ENCODE measurements around the gene ZBTB17. TPM values are rescaled to one million over a fixed set of nuclear protein-coding genes. Genes with fewer than 3 reads are reported as not detected.
A peak's percentile ranks its signal among the peaks of the same experiment; 100 is the strongest.

ZBTB17 gene
- total and polyA plus RNA-seq, 4 donors, result 28.0 to 47.1 (median 44.2) TPM

DNA sequence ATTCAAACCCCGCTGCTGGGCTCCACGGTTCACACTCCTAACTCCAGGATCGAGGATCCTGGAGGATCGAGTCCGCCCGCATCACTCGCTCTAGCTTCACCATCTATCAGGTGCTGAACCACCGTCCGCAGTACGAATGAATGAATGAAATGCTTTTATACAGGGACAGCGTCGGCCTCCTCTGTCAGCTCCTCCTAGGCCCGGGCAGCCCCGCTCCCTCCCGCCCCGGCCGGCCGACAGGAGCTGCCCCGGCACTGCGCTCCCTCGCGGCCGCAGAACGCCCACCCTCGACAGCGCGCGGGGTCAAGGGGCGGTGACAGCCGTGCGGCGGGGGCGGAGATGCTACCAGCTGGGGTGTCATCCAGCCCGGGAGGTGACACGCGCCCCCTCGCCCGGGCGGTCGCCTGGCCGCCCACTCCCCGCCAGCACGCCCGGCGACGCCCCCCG, 520 bp downstream of the ZBTB17 start:
- Histone ChIP-seq H3K27me3 (ENCODE audit: control insufficient read depth in 3 of 3, insufficient read depth in 3 of 3, low read length in 2 of 3) (no peaks in the 10 kb centered on the region), H3K4me1 (ENCODE audit: control insufficient read depth in 5 of 5, insufficient read depth in 5 of 5, low read length in 5 of 5) (peaks cover 0 to 7% (median 3%) of the 10 kb centered on the region in 5 donors), H3K9ac (ENCODE audit: insufficient read depth in 1 of 2, low read length in 2 of 2) (peak overlapping the region; percentile 36 to 46), H3K9me3 (ENCODE audit: control insufficient read depth in 4 of 4, insufficient read depth in 3 of 4, low read length in 3 of 4) (peaks cover 0 to 4% (median 0%) of the 10 kb centered on the region in 4 donors), H3K27ac (ENCODE audit: low read depth in 1 of 2, low read length in 1 of 2) (peak overlapping the region; percentile 37 to 85), H3K36me3 (ENCODE audit: control insufficient read depth in 4 of 4, insufficient read depth in 4 of 4, low read length in 4 of 4) (peaks cover 2 to 15% (median 11%) of the 10 kb centered on the region in 4 donors), H3K4me3 (peak overlapping the region; percentile 99)
- WGBS, 2 donors, result 1% methylated on average over 31 to 47 of the region's 47 CpGs
- ATAC-seq (ENCODE audit: insufficient read depth, low FRiP score), result peak; percentile 46
- peak in 1 of 3 donors; percentile 46 for DNase-seq
- TF ChIP-seq, protein P1, sequence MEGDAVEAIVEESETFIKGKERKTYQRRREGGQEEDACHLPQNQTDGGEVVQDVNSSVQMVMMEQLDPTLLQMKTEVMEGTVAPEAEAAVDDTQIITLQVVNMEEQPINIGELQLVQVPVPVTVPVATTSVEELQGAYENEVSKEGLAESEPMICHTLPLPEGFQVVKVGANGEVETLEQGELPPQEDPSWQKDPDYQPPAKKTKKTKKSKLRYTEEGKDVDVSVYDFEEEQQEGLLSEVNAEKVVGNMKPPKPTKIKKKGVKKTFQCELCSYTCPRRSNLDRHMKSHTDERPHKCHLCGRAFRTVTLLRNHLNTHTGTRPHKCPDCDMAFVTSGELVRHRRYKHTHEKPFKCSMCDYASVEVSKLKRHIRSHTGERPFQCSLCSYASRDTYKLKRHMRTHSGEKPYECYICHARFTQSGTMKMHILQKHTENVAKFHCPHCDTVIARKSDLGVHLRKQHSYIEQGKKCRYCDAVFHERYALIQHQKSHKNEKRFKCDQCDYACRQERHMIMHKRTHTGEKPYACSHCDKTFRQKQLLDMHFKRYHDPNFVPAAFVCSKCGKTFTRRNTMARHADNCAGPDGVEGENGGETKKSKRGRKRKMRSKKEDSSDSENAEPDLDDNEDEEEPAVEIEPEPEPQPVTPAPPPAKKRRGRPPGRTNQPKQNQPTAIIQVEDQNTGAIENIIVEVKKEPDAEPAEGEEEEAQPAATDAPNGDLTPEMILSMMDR (IDR thresholded peaks at IDR 0.05; ENCODE audit: control extremely low read depth, extremely low read depth), result no peak

DNA sequence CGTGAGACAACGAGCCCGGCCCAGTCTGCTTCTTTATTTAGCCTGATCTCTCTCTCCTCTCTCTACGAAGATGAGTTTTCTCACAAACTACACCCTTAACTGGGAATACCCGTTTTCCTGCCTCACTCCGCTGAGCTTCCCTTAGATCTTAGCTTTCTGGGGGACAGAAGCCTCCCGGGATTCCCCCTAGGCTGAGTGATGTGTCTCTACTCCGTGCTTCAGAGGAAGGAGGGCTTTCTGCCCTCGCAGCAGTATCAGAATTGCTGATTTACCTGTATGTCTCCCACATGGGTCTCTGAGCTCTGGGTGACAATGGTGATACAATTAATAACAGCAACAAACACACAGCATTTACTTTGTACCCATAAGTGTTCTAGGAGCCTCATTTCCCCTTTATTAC, 1.0 kb downstream of the ZBTB17 start:
- Histone ChIP-seq H3K9ac (ENCODE audit: insufficient read depth in 1 of 2, low read length in 2 of 2) (peak overlapping the region; percentile 21 to 36), H3K4me3 (no peak overlapping the region), H3K36me3 (ENCODE audit: control insufficient read depth in 4 of 4, insufficient read depth in 4 of 4, low read length in 4 of 4) (peaks cover 2 to 17% (median 11%) of the 10 kb centered on the region in 4 donors), H3K4me1 (ENCODE audit: control insufficient read depth in 5 of 5, insufficient read depth in 5 of 5, low read length in 5 of 5) (peaks cover 0 to 7% (median 3%) of the 10 kb centered on the region in 5 donors), H3K27me3 (ENCODE audit: control insufficient read depth in 3 of 3, insufficient read depth in 3 of 3, low read length in 2 of 3) (no peaks in the 10 kb centered on the region), H3K9me3 (ENCODE audit: control insufficient read depth in 4 of 4, insufficient read depth in 3 of 4, low read length in 3 of 4) (peaks cover 0 to 4% (median 0%) of the 10 kb centered on the region in 4 donors), H3K27ac (ENCODE audit: low read depth in 1 of 2, low read length in 1 of 2) (no peak overlapping the region)
- WGBS, 2 donors, result 48 to 69% methylated on average over 9 of the region's 9 CpGs
- TF ChIP-seq, protein P1 (IDR thresholded peaks at IDR 0.05; ENCODE audit: control extremely low read depth, extremely low read depth), result no peak
- DNase-seq (no peak), ATAC-seq (ENCODE audit: insufficient read depth, low FRiP score) (no peak)

DNA sequence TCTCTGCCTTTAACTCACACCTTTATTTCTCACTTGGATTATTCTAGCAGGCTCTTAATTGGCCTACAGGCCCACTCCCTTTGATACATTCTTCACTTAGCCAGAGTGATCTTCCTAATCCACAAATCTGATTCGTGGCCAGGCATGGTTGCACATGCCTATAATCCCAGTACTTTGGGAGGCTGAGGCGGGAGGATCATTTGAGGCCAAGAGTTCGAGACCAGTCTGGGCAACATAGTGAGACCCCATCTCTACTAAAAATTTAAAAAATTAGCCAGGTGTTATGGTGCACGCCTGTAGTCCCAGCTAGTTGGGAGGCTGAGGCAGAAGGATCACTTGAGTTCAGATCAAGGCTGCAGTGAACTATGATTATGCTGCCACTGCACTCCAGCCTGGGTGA, 2.1 kb downstream of the ZBTB17 start:
- TF ChIP-seq, protein P1 (IDR thresholded peaks at IDR 0.05; ENCODE audit: control extremely low read depth, extremely low read depth), result no peak
- Histone ChIP-seq H3K9me3 (ENCODE audit: control insufficient read depth in 4 of 4, insufficient read depth in 3 of 4, low read length in 3 of 4) (peaks cover 0 to 4% (median 0%) of the 10 kb centered on the region in 4 donors), H3K27ac (ENCODE audit: low read depth in 1 of 2, low read length in 1 of 2) (no peak overlapping the region), H3K4me1 (ENCODE audit: control insufficient read depth in 5 of 5, insufficient read depth in 5 of 5, low read length in 5 of 5) (peaks cover 0 to 7% (median 3%) of the 10 kb centered on the region in 5 donors), H3K36me3 (ENCODE audit: control insufficient read depth in 4 of 4, insufficient read depth in 4 of 4, low read length in 4 of 4) (peaks cover 2 to 26% (median 17%) of the 10 kb centered on the region in 4 donors), H3K4me3 (no peak overlapping the region), H3K27me3 (ENCODE audit: control insufficient read depth in 3 of 3, insufficient read depth in 3 of 3, low read length in 2 of 3) (no peaks in the 10 kb centered on the region), H3K9ac (ENCODE audit: insufficient read depth in 1 of 2, low read length in 2 of 2) (no peak overlapping the region)
- ATAC-seq (ENCODE audit: insufficient read depth, low FRiP score) (no peak), DNase-seq (no peak)
- 93 to 94% methylated on average over 4 of the region's 4 CpGs for WGBS, 2 donors

DNA sequence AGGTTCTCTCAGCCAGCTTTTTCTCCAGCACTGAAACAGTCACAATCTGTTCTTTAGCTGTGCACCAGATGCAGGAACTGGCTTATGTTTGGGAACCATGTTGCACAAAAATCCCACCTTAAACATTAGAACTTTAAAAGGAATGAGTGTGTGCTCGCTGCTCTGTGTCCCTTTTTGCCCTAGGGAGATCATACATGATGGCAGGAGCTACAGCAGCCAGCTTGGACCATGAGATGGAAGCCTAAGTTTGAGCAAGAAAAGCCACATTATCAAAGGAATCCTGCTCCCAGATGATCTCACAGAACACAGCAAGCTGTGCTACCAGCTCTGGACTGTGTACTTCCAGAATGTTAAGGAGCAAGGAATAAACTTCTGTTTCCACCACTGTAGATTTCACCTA, 3.5 kb downstream of the ZBTB17 start:
- DNase-seq, result no peak
- H3K36me3 ChIP-seq (ENCODE audit: control insufficient read depth in 4 of 4, insufficient read depth in 4 of 4, low read length in 4 of 4), result peaks cover 2 to 30% (median 21%) of the 10 kb centered on the region in 4 donors
- peaks cover 0 to 7% (median 4%) of the 10 kb centered on the region in 5 donors for H3K4me1 ChIP-seq (ENCODE audit: control insufficient read depth in 5 of 5, insufficient read depth in 5 of 5, low read length in 5 of 5)
- no peak overlapping the region for H3K27ac ChIP-seq (ENCODE audit: low read depth in 1 of 2, low read length in 1 of 2)
- TF ChIP-seq, protein P1 (IDR thresholded peaks at IDR 0.05; ENCODE audit: control extremely low read depth, extremely low read depth), result no peak
- no peaks in the 10 kb centered on the region for H3K27me3 ChIP-seq (ENCODE audit: control insufficient read depth in 3 of 3, insufficient read depth in 3 of 3, low read length in 2 of 3)
- peaks cover 0 to 4% (median 0%) of the 10 kb centered on the region in 4 donors for H3K9me3 ChIP-seq (ENCODE audit: control insufficient read depth in 4 of 4, insufficient read depth in 3 of 4, low read length in 3 of 4)
- 90 to 92% methylated on average over 1 of the region's 1 CpG for WGBS, 2 donors
- ATAC-seq (ENCODE audit: insufficient read depth, low FRiP score), result no peak
- H3K4me3 ChIP-seq, result no peak overlapping the region
- no peak overlapping the region for H3K9ac ChIP-seq (ENCODE audit: insufficient read depth in 1 of 2, low read length in 2 of 2)

All from lung (tissue), 12 donors.